ENCODE results near the gene FGF23.

FGF23 gene

GRCh38 chr12:4388032-4388431, 8.5 kb upstream of the FGF23 start:
- WGBS, 2 donors (ENCODE audit: extremely low coverage in 2 of 2, insufficient read length in 2 of 2, insufficient replicate concordance in 1 of 2), result no CpG with 5 or more reads among the region's 1 CpG
- peaks cover 0 to 13% (median 0%) of the 10 kb centered on the region in 3 experiments for H3K27me3 ChIP-seq (ENCODE audit: control insufficient read depth in 3 of 3, insufficient read depth in 3 of 3, low read depth in 1 of 3, low read length in 3 of 3)

DNA sequence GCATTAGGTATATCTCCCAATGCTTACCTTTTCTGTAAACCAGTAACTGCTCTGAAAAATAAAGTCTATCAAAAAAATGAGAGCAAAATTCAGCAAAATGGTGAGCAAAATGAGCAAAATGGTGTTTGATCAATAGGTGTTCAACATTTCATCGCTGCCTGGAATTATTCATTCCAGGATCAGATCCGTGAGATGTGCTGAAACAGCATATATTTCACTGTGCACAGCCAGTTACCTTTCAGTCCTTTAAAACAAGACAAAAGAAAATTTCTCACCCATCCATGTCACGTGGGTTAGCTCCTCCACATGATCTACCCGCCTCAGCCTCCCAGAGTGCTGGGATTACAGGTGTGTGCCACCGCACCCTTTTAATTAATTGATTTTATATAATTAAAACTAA, 8.1 kb upstream of the FGF23 start:
- no peak for DNase-seq (ENCODE audit: low spot score)
- H4K91ac ChIP-seq (ENCODE audit: low read depth, low read length, poor library complexity), result no peak overlapping the region
- no peaks in the 10 kb centered on the region for H3K36me3 ChIP-seq (replicated peaks in 1 of 2; ENCODE audit: control insufficient read depth in 2 of 2, insufficient read depth in 2 of 2, low read length in 2 of 2)
- H2BK5ac ChIP-seq (ENCODE audit: low read length), result no peak overlapping the region
- peaks cover 0 to 11% (median 0%) of the 10 kb centered on the region in 3 experiments for H3K27me3 ChIP-seq (ENCODE audit: control insufficient read depth in 3 of 3, insufficient read depth in 3 of 3, low read depth in 1 of 3, low read length in 3 of 3)
- no peak overlapping the region for H4K8ac ChIP-seq (ENCODE audit: low read depth, low read length)
- H2AFZ ChIP-seq (ENCODE audit: low read length), result no peak overlapping the region
- no peak overlapping the region for H2BK12ac ChIP-seq (ENCODE audit: low read length)
- no CpG with 5 or more reads among the region's 5 CpGs for WGBS, 2 donors (ENCODE audit: extremely low coverage in 2 of 2, insufficient read length in 2 of 2, insufficient replicate concordance in 1 of 2)
- H2AK5ac ChIP-seq (ENCODE audit: low read depth, low read length), result no peak overlapping the region
- no peak overlapping the region for H3K27ac ChIP-seq (replicated peaks; ENCODE audit: low read length)
- no peaks in the 10 kb centered on the region for H3K4me1 ChIP-seq (ENCODE audit: control insufficient read depth in 2 of 2, insufficient read depth in 1 of 2, low read depth in 1 of 2, low read length in 2 of 2)
- no peaks in the 10 kb centered on the region for H3K79me1 ChIP-seq (ENCODE audit: low read depth, low read length)
- H3K9me3 ChIP-seq (replicated peaks in 1 of 2; ENCODE audit: control insufficient read depth in 2 of 2, insufficient read depth in 1 of 2, low read depth in 1 of 2, low read length in 2 of 2), result no peaks in the 10 kb centered on the region
- no peak overlapping the region for H3K4me2 ChIP-seq (ENCODE audit: insufficient read depth, low read length, poor library complexity, severe bottlenecking)
- H3K4me3 ChIP-seq (ENCODE audit: low read length in 2 of 2), result no peak overlapping the region
- no peak overlapping the region for H2BK120ac ChIP-seq (ENCODE audit: low read depth, low read length)
- H3K4ac ChIP-seq (ENCODE audit: low read length), result no peak overlapping the region
- H3K18ac ChIP-seq (ENCODE audit: low read length), result no peak overlapping the region
- no peak overlapping the region for H3K9ac ChIP-seq (ENCODE audit: low read depth, low read length, poor library complexity)
- H2BK15ac ChIP-seq (ENCODE audit: low read length), result no peak overlapping the region
- no peak overlapping the region for H3K23ac ChIP-seq (ENCODE audit: low read depth, low read length, poor library complexity)
- H3K14ac ChIP-seq (ENCODE audit: low read length), result no peak overlapping the region

More at GRCh38 chr12:4388032-4388431, 8.5 kb upstream of the FGF23 start:
- H3K4me1 ChIP-seq (ENCODE audit: control insufficient read depth in 2 of 2, insufficient read depth in 1 of 2, low read depth in 1 of 2, low read length in 2 of 2), result no peaks in the 10 kb centered on the region
- no peak overlapping the region for H3K9ac ChIP-seq (ENCODE audit: low read depth, low read length, poor library complexity)
- H3K4me3 ChIP-seq (ENCODE audit: low read length in 2 of 2), result no peak overlapping the region
- no peaks in the 10 kb centered on the region for H3K79me1 ChIP-seq (ENCODE audit: low read depth, low read length)
- no peak overlapping the region for H3K18ac ChIP-seq (ENCODE audit: low read length)
- H4K8ac ChIP-seq (ENCODE audit: low read depth, low read length), result no peak overlapping the region
- no peak overlapping the region for H3K4ac ChIP-seq (ENCODE audit: low read length)
- H4K91ac ChIP-seq (ENCODE audit: low read depth, low read length, poor library complexity), result no peak overlapping the region
- no peak overlapping the region for H2BK5ac ChIP-seq (ENCODE audit: low read length)
- no peak overlapping the region for H2BK120ac ChIP-seq (ENCODE audit: low read depth, low read length)
- H3K27ac ChIP-seq (replicated peaks; ENCODE audit: low read length), result no peak overlapping the region
- no peak overlapping the region for H2AK5ac ChIP-seq (ENCODE audit: low read depth, low read length)
- H3K9me3 ChIP-seq (replicated peaks in 1 of 2; ENCODE audit: control insufficient read depth in 2 of 2, insufficient read depth in 1 of 2, low read depth in 1 of 2, low read length in 2 of 2), result no peaks in the 10 kb centered on the region
- no peak overlapping the region for H3K14ac ChIP-seq (ENCODE audit: low read length)
- H2BK12ac ChIP-seq (ENCODE audit: low read length), result no peak overlapping the region
- no peak overlapping the region for H3K23ac ChIP-seq (ENCODE audit: low read depth, low read length, poor library complexity)
- no peak overlapping the region for H2AFZ ChIP-seq (ENCODE audit: low read length)
- no peaks in the 10 kb centered on the region for H3K36me3 ChIP-seq (replicated peaks in 1 of 2; ENCODE audit: control insufficient read depth in 2 of 2, insufficient read depth in 2 of 2, low read length in 2 of 2)
- DNase-seq (ENCODE audit: low spot score), result no peak
- H2BK15ac ChIP-seq (ENCODE audit: low read length), result no peak overlapping the region
- H3K4me2 ChIP-seq (ENCODE audit: insufficient read depth, low read length, poor library complexity, severe bottlenecking), result no peak overlapping the region

DNA sequence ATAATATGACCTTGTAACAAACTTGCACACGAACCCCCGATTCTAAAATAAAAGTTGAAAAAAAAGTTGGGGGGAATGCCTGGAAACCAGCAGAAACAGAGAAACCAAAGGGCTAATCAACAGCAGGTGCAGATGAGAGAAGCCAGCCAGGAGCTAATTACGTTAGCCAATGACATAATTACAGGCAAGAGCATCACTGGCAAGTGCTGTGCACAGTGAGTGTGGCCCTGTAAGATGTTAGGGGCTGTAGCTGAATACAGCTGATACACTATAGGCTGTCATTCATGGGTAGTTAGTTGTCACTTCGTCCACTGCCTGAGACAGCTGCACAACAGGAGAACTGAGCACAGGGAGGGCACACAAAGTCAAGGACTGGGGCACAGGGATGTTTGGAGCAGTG, 7.3 kb upstream of the FGF23 start:
- H3K27me3 ChIP-seq (ENCODE audit: control insufficient read depth in 3 of 3, insufficient read depth in 3 of 3, low read depth in 1 of 3, low read length in 3 of 3), result peaks cover 0 to 9% (median 0%) of the 10 kb centered on the region in 3 experiments
- H3K18ac ChIP-seq (ENCODE audit: low read length), result no peak overlapping the region
- H3K4me1 ChIP-seq (ENCODE audit: control insufficient read depth in 2 of 2, insufficient read depth in 1 of 2, low read depth in 1 of 2, low read length in 2 of 2), result no peaks in the 10 kb centered on the region
- H3K27ac ChIP-seq (replicated peaks; ENCODE audit: low read length), result no peak overlapping the region
- H3K23ac ChIP-seq (ENCODE audit: low read depth, low read length, poor library complexity), result no peak overlapping the region
- no peaks in the 10 kb centered on the region for H3K9me3 ChIP-seq (replicated peaks in 1 of 2; ENCODE audit: control insufficient read depth in 2 of 2, insufficient read depth in 1 of 2, low read depth in 1 of 2, low read length in 2 of 2)
- WGBS, 2 donors (ENCODE audit: extremely low coverage in 2 of 2, insufficient read length in 2 of 2, insufficient replicate concordance in 1 of 2), result no CpG with 5 or more reads among the region's 4 CpGs
- H3K4ac ChIP-seq (ENCODE audit: low read length), result no peak overlapping the region
- no peak overlapping the region for H3K4me3 ChIP-seq (ENCODE audit: low read length in 2 of 2)
- no peak overlapping the region for H3K14ac ChIP-seq (ENCODE audit: low read length)
- H2BK120ac ChIP-seq (ENCODE audit: low read depth, low read length), result no peak overlapping the region
- no peak overlapping the region for H4K8ac ChIP-seq (ENCODE audit: low read depth, low read length)
- no peak overlapping the region for H4K91ac ChIP-seq (ENCODE audit: low read depth, low read length, poor library complexity)
- no peak overlapping the region for H2BK12ac ChIP-seq (ENCODE audit: low read length)
- no peak overlapping the region for H2BK15ac ChIP-seq (ENCODE audit: low read length)
- H3K4me2 ChIP-seq (ENCODE audit: insufficient read depth, low read length, poor library complexity, severe bottlenecking), result no peak overlapping the region
- no peaks in the 10 kb centered on the region for H3K79me1 ChIP-seq (ENCODE audit: low read depth, low read length)
- H2BK5ac ChIP-seq (ENCODE audit: low read length), result no peak overlapping the region
- no peak for DNase-seq (ENCODE audit: low spot score)
- H3K9ac ChIP-seq (ENCODE audit: low read depth, low read length, poor library complexity), result peak overlapping the region; percentile 66
- H2AFZ ChIP-seq (ENCODE audit: low read length), result no peak overlapping the region
- H2AK5ac ChIP-seq (ENCODE audit: low read depth, low read length), result no peak overlapping the region
- no peaks in the 10 kb centered on the region for H3K36me3 ChIP-seq (replicated peaks in 1 of 2; ENCODE audit: control insufficient read depth in 2 of 2, insufficient read depth in 2 of 2, low read length in 2 of 2)

- no peak overlapping the region for H3K4me3 ChIP-seq (ENCODE audit: low read length in 2 of 2)
- H3K18ac ChIP-seq (ENCODE audit: low read length), result no peak overlapping the region
- no peak overlapping the region for H3K23ac ChIP-seq (ENCODE audit: low read depth, low read length, poor library complexity)
- H3K4ac ChIP-seq (ENCODE audit: low read length), result no peak overlapping the region
- no peak overlapping the region for H4K91ac ChIP-seq (ENCODE audit: low read depth, low read length, poor library complexity)
- H3K79me1 ChIP-seq (ENCODE audit: low read depth, low read length), result no peaks in the 10 kb centered on the region
- no peak overlapping the region for H2BK120ac ChIP-seq (ENCODE audit: low read depth, low read length)
- peaks cover 0 to 18% (median 0%) of the 10 kb centered on the region in 3 experiments for H3K27me3 ChIP-seq (ENCODE audit: control insufficient read depth in 3 of 3, insufficient read depth in 3 of 3, low read depth in 1 of 3, low read length in 3 of 3)
- H2BK12ac ChIP-seq (ENCODE audit: low read length), result no peak overlapping the region
- H3K4me1 ChIP-seq (ENCODE audit: control insufficient read depth in 2 of 2, insufficient read depth in 1 of 2, low read depth in 1 of 2, low read length in 2 of 2), result peaks cover 3 to 4% of the 10 kb centered on the region in 2 donors
- WGBS, 2 donors (ENCODE audit: extremely low coverage in 2 of 2, insufficient read length in 2 of 2, insufficient replicate concordance in 1 of 2), result no CpG with 5 or more reads among the region's 8 CpGs
- no peak overlapping the region for H4K8ac ChIP-seq (ENCODE audit: low read depth, low read length)
- H2BK15ac ChIP-seq (ENCODE audit: low read length), result no peak overlapping the region
- H2AK5ac ChIP-seq (ENCODE audit: low read depth, low read length), result no peak overlapping the region
- peak overlapping the region; percentile 0 for H2AFZ ChIP-seq (ENCODE audit: low read length)
- H2BK5ac ChIP-seq (ENCODE audit: low read length), result no peak overlapping the region
- no peaks in the 10 kb centered on the region for H3K9me3 ChIP-seq (replicated peaks in 1 of 2; ENCODE audit: control insufficient read depth in 2 of 2, insufficient read depth in 1 of 2, low read depth in 1 of 2, low read length in 2 of 2)
- peak; percentile 20 for DNase-seq (ENCODE audit: low spot score)
- no peak overlapping the region for H3K9ac ChIP-seq (ENCODE audit: low read depth, low read length, poor library complexity)
- H3K27ac ChIP-seq (replicated peaks; ENCODE audit: low read length), result no peak overlapping the region
- no peaks in the 10 kb centered on the region for H3K36me3 ChIP-seq (replicated peaks in 1 of 2; ENCODE audit: control insufficient read depth in 2 of 2, insufficient read depth in 2 of 2, low read length in 2 of 2)
- no peak overlapping the region for H3K14ac ChIP-seq (ENCODE audit: low read length)
- no peak overlapping the region for H3K4me2 ChIP-seq (ENCODE audit: insufficient read depth, low read length, poor library complexity, severe bottlenecking)
Measured at GRCh38 chr12:4383304-4383865, 3.9 kb upstream of the FGF23 start.

All from neuronal stem cell (in vitro differentiated cells).